ENCODE results near the gene TSKS. TPM values are rescaled to one million over a fixed set of nuclear protein-coding genes. Genes with fewer than 3 reads are reported as not detected.

The TSKS gene
- total RNA-seq, 1 donor from 2014 or later: not detected

GRCh38 chr19:49767381-49767780 lies 4.3 kb upstream of the TSKS start:
- no peak for DNase-seq
- TF ChIP-seq, protein P1, sequence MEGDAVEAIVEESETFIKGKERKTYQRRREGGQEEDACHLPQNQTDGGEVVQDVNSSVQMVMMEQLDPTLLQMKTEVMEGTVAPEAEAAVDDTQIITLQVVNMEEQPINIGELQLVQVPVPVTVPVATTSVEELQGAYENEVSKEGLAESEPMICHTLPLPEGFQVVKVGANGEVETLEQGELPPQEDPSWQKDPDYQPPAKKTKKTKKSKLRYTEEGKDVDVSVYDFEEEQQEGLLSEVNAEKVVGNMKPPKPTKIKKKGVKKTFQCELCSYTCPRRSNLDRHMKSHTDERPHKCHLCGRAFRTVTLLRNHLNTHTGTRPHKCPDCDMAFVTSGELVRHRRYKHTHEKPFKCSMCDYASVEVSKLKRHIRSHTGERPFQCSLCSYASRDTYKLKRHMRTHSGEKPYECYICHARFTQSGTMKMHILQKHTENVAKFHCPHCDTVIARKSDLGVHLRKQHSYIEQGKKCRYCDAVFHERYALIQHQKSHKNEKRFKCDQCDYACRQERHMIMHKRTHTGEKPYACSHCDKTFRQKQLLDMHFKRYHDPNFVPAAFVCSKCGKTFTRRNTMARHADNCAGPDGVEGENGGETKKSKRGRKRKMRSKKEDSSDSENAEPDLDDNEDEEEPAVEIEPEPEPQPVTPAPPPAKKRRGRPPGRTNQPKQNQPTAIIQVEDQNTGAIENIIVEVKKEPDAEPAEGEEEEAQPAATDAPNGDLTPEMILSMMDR (IDR thresholded peaks at IDR 0.05; ENCODE audit: partially characterized antibody, unreplicated experiment): no peak
- Mint-ChIP-seq H3K27ac (ENCODE audit: unreplicated experiment) (peak overlapping the region; percentile 67), H3K4me3 (ENCODE audit: unreplicated experiment) (peak overlapping the region; percentile 94), H3K4me1 (ENCODE audit: low read depth, unreplicated experiment) (peaks cover 14% of the 10 kb centered on the region), H3K9me3 (ENCODE audit: unreplicated experiment) (peaks cover 9% of the 10 kb centered on the region), H3K36me3 (ENCODE audit: unreplicated experiment) (no peaks in the 10 kb centered on the region), H3K27me3 (ENCODE audit: unreplicated experiment) (peaks cover 20% of the 10 kb centered on the region)

GRCh38 chr19:49766930-49767299 lies 3.8 kb upstream of the TSKS start, which contains the start of gene AP2A1:
TSS of gene AP2A1 (plus strand) at chr19:49767001. CDS start at chr19:49767134, 133 bp downstream.
- H3K27ac Mint-ChIP-seq (ENCODE audit: unreplicated experiment): peak within 1 kb of the TSS; percentile 99
- TF ChIP-seq, protein P1 (IDR thresholded peaks at IDR 0.05; ENCODE audit: partially characterized antibody, unreplicated experiment): no peak
- no peaks in the 10 kb centered on the region for H3K36me3 Mint-ChIP-seq (ENCODE audit: unreplicated experiment)
- peaks cover 9% of the 10 kb centered on the region for H3K9me3 Mint-ChIP-seq (ENCODE audit: unreplicated experiment)
- H3K4me3 Mint-ChIP-seq (ENCODE audit: unreplicated experiment): peak within 1 kb of the TSS; percentile 94
- H3K4me1 Mint-ChIP-seq (ENCODE audit: low read depth, unreplicated experiment): peaks cover 14% of the 10 kb centered on the region
- no peak for DNase-seq
- H3K27me3 Mint-ChIP-seq (ENCODE audit: unreplicated experiment): peaks cover 20% of the 10 kb centered on the region

GRCh38 chr19:49766007-49766929 lies 3.2 kb upstream of the TSKS start:
- peak overlapping the region; percentile 99 for H3K27ac Mint-ChIP-seq (ENCODE audit: unreplicated experiment)

GRCh38 chr19:49764341-49764740 lies 1.2 kb upstream of the TSKS start:
- peak overlapping the region; percentile 86 for H3K27ac Mint-ChIP-seq (ENCODE audit: unreplicated experiment)
- H3K27me3 Mint-ChIP-seq (ENCODE audit: unreplicated experiment): peaks cover 13% of the 10 kb centered on the region
- H3K9me3 Mint-ChIP-seq (ENCODE audit: unreplicated experiment): peaks cover 9% of the 10 kb centered on the region
- no peak for DNase-seq
- H3K4me3 Mint-ChIP-seq (ENCODE audit: unreplicated experiment): no peak overlapping the region
- H3K36me3 Mint-ChIP-seq (ENCODE audit: unreplicated experiment): no peaks in the 10 kb centered on the region
- TF ChIP-seq, protein P1 (IDR thresholded peaks at IDR 0.05; ENCODE audit: partially characterized antibody, unreplicated experiment): no peak
- peaks cover 14% of the 10 kb centered on the region for H3K4me1 Mint-ChIP-seq (ENCODE audit: low read depth, unreplicated experiment)

More at GRCh38 chr19:49766007-49766929, 3.2 kb upstream of the TSKS start:
- Mint-ChIP-seq H3K27me3 (ENCODE audit: unreplicated experiment) (peaks cover 17% of the 10 kb centered on the region), H3K4me1 (ENCODE audit: low read depth, unreplicated experiment) (peaks cover 14% of the 10 kb centered on the region), H3K9me3 (ENCODE audit: unreplicated experiment) (peaks cover 9% of the 10 kb centered on the region), H3K4me3 (ENCODE audit: unreplicated experiment) (peak overlapping the region; percentile 85), H3K36me3 (ENCODE audit: unreplicated experiment) (no peaks in the 10 kb centered on the region)
- TF ChIP-seq, protein P1 (IDR thresholded peaks at IDR 0.05; ENCODE audit: partially characterized antibody, unreplicated experiment): no peak
- peak; percentile 98 for DNase-seq
